Stimulated activated naive CD4-positive, alpha-beta T cell treated with Interleukin-2 at 50 U/mL for 16 hours (primary cell): ENCODE measurements around the gene RYR3.
"Not testable (repeated sequence)": the region's sequence is repeated elsewhere in the genome, so short reads cannot be mapped to it uniquely, and the experiment has no call there.

Source experiments
- DNase-seq: peaks from one replicate; lab custom pipeline; 2025; lab: John Stamatoyannopoulos, UW

The RYR3 gene

GRCh38 chr15:33515121-33515520, 204.4 kb downstream of the RYR3 start:
- no peak for DNase-seq

GRCh38 chr15:33516563-33516962, 205.8 kb downstream of the RYR3 start:
- DNase-seq = no peak

GRCh38 chr15:33517944-33518343, 207.2 kb downstream of the RYR3 start:
- DNase-seq = no peak

- DNase-seq = no peak
Observed at GRCh38 chr15:33518421-33518820, 207.7 kb downstream of the RYR3 start.

- no peak for DNase-seq
Observed at GRCh38 chr15:33524274-33524673, 213.5 kb downstream of the RYR3 start.

GRCh38 chr15:33526532-33526931, 215.8 kb downstream of the RYR3 start:
- no peak for DNase-seq

GRCh38 chr15:33533197-33533596, 222.4 kb downstream of the RYR3 start:
- DNase-seq = no peak

GRCh38 chr15:33534642-33535041, 223.9 kb downstream of the RYR3 start:
- DNase-seq = no peak

GRCh38 chr15:33535135-33535534, 224.4 kb downstream of the RYR3 start:
- DNase-seq = no peak

GRCh38 chr15:33539825-33540573, 229.2 kb downstream of the RYR3 start:
- DNase-seq = no peak

- no peak for DNase-seq
Observed at GRCh38 chr15:33543957-33544356, 233.2 kb downstream of the RYR3 start.

GRCh38 chr15:33545866-33546265, 235.1 kb downstream of the RYR3 start:
- no peak for DNase-seq

- no peak for DNase-seq
Observed at GRCh38 chr15:33547876-33548275, 237.1 kb downstream of the RYR3 start.

- no peak for DNase-seq
Observed at GRCh38 chr15:33551860-33552259, 241.1 kb downstream of the RYR3 start.

GRCh38 chr15:33553157-33553556, 242.4 kb downstream of the RYR3 start:
- DNase-seq = no peak

GRCh38 chr15:33559207-33559890, 248.6 kb downstream of the RYR3 start:
- DNase-seq = no peak

GRCh38 chr15:33561407-33561806, 250.6 kb downstream of the RYR3 start:
- no peak for DNase-seq

- no peak for DNase-seq
Observed at GRCh38 chr15:33561967-33562366, 251.2 kb downstream of the RYR3 start.

- DNase-seq = no peak
Observed at GRCh38 chr15:33565094-33565493, 254.3 kb downstream of the RYR3 start.

GRCh38 chr15:33567652-33568051, 256.9 kb downstream of the RYR3 start:
- no peak for DNase-seq

- no peak for DNase-seq
Observed at GRCh38 chr15:33569036-33569435, 258.3 kb downstream of the RYR3 start.

- not testable (repeated sequence) for DNase-seq
Observed at GRCh38 chr15:33577911-33578310, 267.1 kb downstream of the RYR3 start.

GRCh38 chr15:33580526-33580925, 269.8 kb downstream of the RYR3 start:
- no peak for DNase-seq

- no peak for DNase-seq
Observed at GRCh38 chr15:33581032-33581431, 270.3 kb downstream of the RYR3 start.
